ENCODE results near the gene PABPN1L.

The PABPN1L gene

GRCh38 chr16:88851616-88852015, 14.8 kb downstream of the PABPN1L start:
- H3K27ac ChIP-seq = no peak overlapping the region
- TF ChIP-seq, protein P1, sequence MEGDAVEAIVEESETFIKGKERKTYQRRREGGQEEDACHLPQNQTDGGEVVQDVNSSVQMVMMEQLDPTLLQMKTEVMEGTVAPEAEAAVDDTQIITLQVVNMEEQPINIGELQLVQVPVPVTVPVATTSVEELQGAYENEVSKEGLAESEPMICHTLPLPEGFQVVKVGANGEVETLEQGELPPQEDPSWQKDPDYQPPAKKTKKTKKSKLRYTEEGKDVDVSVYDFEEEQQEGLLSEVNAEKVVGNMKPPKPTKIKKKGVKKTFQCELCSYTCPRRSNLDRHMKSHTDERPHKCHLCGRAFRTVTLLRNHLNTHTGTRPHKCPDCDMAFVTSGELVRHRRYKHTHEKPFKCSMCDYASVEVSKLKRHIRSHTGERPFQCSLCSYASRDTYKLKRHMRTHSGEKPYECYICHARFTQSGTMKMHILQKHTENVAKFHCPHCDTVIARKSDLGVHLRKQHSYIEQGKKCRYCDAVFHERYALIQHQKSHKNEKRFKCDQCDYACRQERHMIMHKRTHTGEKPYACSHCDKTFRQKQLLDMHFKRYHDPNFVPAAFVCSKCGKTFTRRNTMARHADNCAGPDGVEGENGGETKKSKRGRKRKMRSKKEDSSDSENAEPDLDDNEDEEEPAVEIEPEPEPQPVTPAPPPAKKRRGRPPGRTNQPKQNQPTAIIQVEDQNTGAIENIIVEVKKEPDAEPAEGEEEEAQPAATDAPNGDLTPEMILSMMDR (IDR thresholded peaks at IDR 0.05) = no peak
- TF ChIP-seq ZFX (IDR thresholded peaks at IDR 0.05; ENCODE audit: borderline replicate concordance) = no peak

DNA sequence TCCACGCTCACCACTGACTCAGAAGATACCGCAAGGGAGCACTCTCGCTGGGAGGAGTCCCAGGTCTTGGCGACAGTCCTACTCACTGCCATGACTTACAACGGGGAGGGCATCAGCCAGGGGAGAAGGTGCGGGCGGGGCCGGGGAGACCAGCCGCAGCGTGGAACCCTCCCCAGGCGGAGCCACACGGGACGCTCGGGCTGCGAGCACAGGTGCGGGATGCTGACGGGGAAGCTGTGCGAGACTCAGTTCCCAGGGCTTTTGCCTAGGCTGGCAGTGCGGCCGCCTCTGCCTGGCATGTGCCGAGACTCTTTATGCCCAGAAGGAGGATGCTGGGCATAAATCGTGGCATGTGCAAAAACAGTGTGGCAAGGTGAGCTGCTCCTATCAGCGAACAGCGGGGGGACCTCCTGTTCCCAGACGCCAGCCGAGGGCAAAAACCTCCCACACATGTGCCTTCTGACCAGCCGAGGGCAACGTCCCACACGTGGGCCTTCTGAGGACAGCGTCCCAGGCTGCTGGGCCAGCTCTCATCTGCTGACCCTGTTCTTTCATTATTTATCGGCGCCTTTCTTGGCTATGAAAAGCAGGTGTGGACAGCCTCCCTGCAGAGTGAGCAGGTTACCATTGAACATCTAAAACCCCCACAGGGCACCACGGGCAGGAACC, 15.8 kb downstream of the PABPN1L start:
- no peak overlapping the region for H3K27ac ChIP-seq
- no peak for TF ChIP-seq ZFX (IDR thresholded peaks at IDR 0.05; ENCODE audit: borderline replicate concordance)
- TF ChIP-seq, protein P1 (IDR thresholded peaks at IDR 0.05) = no peak

- TF ChIP-seq, protein P1 (IDR thresholded peaks at IDR 0.05) = no peak
- TF ChIP-seq ZFX (IDR thresholded peaks at IDR 0.05; ENCODE audit: borderline replicate concordance) = no peak
- no peak overlapping the region for H3K27ac ChIP-seq
Observed at GRCh38 chr16:88848557-88848956, 17.9 kb downstream of the PABPN1L start.

DNA sequence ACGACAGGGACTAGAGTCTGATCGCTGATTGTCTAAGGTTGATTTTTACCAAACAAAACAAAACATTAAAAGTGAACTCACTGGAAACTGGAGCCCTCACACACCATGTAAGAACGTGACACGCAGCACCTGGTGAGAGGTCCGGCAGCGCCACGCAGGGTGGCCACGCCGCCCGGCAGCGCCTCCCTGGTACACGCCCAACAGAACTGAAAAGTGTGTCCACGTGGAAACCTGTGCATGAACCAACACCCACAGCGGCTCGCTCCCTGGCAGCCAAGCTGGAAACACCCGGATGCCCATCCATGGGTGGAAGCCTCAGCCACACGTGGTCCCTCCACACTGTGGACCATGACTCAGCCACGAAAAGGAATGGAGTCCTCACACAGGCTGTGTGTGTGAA, 18.8 kb downstream of the PABPN1L start:
- H3K27ac ChIP-seq = no peak overlapping the region
- TF ChIP-seq, protein P1 (IDR thresholded peaks at IDR 0.05) = no peak
- no peak for TF ChIP-seq ZFX (IDR thresholded peaks at IDR 0.05; ENCODE audit: borderline replicate concordance)

GRCh38 chr16:88846088-88846487, 20.4 kb downstream of the PABPN1L start:
- TF ChIP-seq ZFX (IDR thresholded peaks at IDR 0.05; ENCODE audit: borderline replicate concordance) = no peak
- TF ChIP-seq, protein P1 (IDR thresholded peaks at IDR 0.05) = no peak

DNA sequence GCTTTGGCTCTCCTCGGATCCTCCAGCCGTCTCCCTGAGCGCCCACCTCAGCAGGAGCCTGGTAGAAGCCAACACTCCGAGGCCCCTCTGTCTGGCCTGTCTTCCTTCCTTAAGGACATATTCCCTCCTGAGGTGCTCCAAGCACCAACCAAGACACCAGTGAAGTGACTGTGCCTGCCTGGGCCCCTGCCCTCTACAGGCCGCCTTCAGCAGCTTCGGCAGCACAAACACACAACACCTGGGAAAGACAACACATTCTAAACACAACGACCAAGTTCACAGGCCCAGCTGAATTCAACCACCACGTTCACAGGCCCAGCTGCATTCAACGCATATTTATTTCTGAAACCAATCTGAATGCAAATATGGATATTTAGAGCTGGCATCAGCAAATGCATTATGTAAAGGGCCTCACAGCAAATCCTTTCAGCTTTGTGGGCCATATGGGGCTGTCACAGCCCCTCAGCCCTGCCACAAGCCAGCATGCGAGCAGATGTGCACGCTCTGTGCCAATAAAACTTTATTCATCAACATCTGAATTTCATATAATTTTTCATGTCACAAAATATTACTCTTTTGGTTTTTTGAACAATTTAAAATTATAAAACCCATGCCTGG, 21.9 kb downstream of the PABPN1L start:
- H3K27ac ChIP-seq = no peak overlapping the region
- TF ChIP-seq, protein P1 (IDR thresholded peaks at IDR 0.05) = peak; percentile 18; the same call in 1 of the 2 replicates
- TF ChIP-seq ZFX (IDR thresholded peaks at IDR 0.05; ENCODE audit: borderline replicate concordance) = no peak

More at GRCh38 chr16:88846088-88846487, 20.4 kb downstream of the PABPN1L start:
- no peak overlapping the region for H3K27ac ChIP-seq

GRCh38 chr16:88843256-88843655, 23.2 kb downstream of the PABPN1L start:
- no peak for TF ChIP-seq ZFX (IDR thresholded peaks at IDR 0.05; ENCODE audit: borderline replicate concordance)
- TF ChIP-seq, protein P1 (IDR thresholded peaks at IDR 0.05) = no peak

More at GRCh38 chr16:88843256-88843655, 23.2 kb downstream of the PABPN1L start:
- no peak overlapping the region for H3K27ac ChIP-seq
